ENCODE results near the gene TTC19.
"Not testable (repeated sequence)": the region's sequence is repeated elsewhere in the genome, so short reads cannot be mapped to it uniquely, and the experiment has no call there.

The TTC19 gene

GRCh38 chr17:16036261-16036660 is 36.6 kb downstream of the TTC19 start:
- no peak for DNase-seq

GRCh38 chr17:16037636-16038035 is 38.0 kb downstream of the TTC19 start:
- DNase-seq = no peak

- DNase-seq = no peak
These were observed 41.2 kb downstream of the TTC19 start for GRCh38 chr17:16040710-16041251.

GRCh38 chr17:16044487-16044886 is 44.9 kb downstream of the TTC19 start:
- DNase-seq = no peak

- no peak for DNase-seq
These were observed 47.3 kb downstream of the TTC19 start for GRCh38 chr17:16046966-16047365.

- DNase-seq = no peak
These were observed 49.3 kb downstream of the TTC19 start for GRCh38 chr17:16048811-16049449.

GRCh38 chr17:16050844-16051243 is 51.2 kb downstream of the TTC19 start:
- no peak for DNase-seq

- DNase-seq = no peak
These were observed 52.9 kb downstream of the TTC19 start for GRCh38 chr17:16052486-16052885.

- not testable (repeated sequence) for DNase-seq
These were observed 55.5 kb downstream of the TTC19 start for GRCh38 chr17:16055139-16055538.

GRCh38 chr17:16061631-16062030 is 62.0 kb downstream of the TTC19 start:
- DNase-seq = no peak

- no peak for DNase-seq
These were observed 66.5 kb downstream of the TTC19 start for GRCh38 chr17:16066125-16066524.

GRCh38 chr17:16068323-16068722 is 68.7 kb downstream of the TTC19 start:
- no peak for DNase-seq

GRCh38 chr17:16072031-16072430 is 72.4 kb downstream of the TTC19 start:
- no peak for DNase-seq

- DNase-seq = no peak
These were observed 74.2 kb downstream of the TTC19 start for GRCh38 chr17:16073845-16074244.

- DNase-seq = no peak
These were observed 74.8 kb downstream of the TTC19 start for GRCh38 chr17:16074423-16074822.

GRCh38 chr17:16075949-16076348 is 76.3 kb downstream of the TTC19 start:
- no peak for DNase-seq
